ENCODE measurements around the gene MRC2.

GRCh38 chr17:62739645-62740388 is 112.3 kb downstream of the MRC2 start:
- no peak for TF ChIP-seq REST (IDR thresholded peaks at IDR 0.05; ENCODE audit: insufficient read depth in 1 of 2, low read depth in 2 of 2, low read length in 2 of 2)
- TF ChIP-seq POLR2AphosphoS5 (IDR thresholded peaks at IDR 0.05; ENCODE audit: low read depth, low read length), result no peak
- TF ChIP-seq TAF1 (IDR thresholded peaks at IDR 0.05; ENCODE audit: borderline replicate concordance, insufficient read depth, low read length), result no peak
- TF ChIP-seq SIN3A (IDR thresholded peaks at IDR 0.05; ENCODE audit: borderline replicate concordance, insufficient read depth, low read length), result no peak

Measured in PFSK-1 (cell line).